PC-9 (cell line): Measurements from ENCODE around the gene CCNC.

Experiments used
- CTCF ChIP-seq: fragments of 200-600 bp; sonication (generic); conservative IDR thresholded peaks from 2 replicates; pipeline ENCODE4 v1.6.1; 2017; ENCODE audit warnings: mixed run types, antibody characterized with exemption, mild to moderate bottlenecking, moderate library complexity
- EZH2 ChIP-seq: fragments of 200-600 bp; sonication (generic); IDR thresholded peaks from 2 replicates; pipeline ENCODE4 v1.8.0; 2017; ENCODE audit warnings: antibody characterized with exemption, low read depth

- TF ChIP-seq EZH2: no peak
- no peak for TF ChIP-seq CTCF
These were observed 45.4 kb upstream of the CCNC start for GRCh38 chr6:99613705-99614429.
